ENCODE results near the gene LIPE.

GRCh38 chr19:42355896-42356295, 71.3 kb downstream of the LIPE start:
- TF ChIP-seq EZH2 (IDR thresholded peaks at IDR 0.05; ENCODE audit: borderline replicate concordance, insufficient read depth, low read length, poor library complexity, severe bottlenecking) (no peak), POLR2AphosphoS5 (IDR thresholded peaks at IDR 0.05) (no peak), CTCF (IDR thresholded peaks at IDR 0.05; ENCODE audit: poor library complexity, severe bottlenecking) (no peak), EP300 (conservative IDR thresholded peaks at IDR 0.05; ENCODE audit: poor library complexity, severe bottlenecking) (no peak), SMC3 (conservative IDR thresholded peaks at IDR 0.05; ENCODE audit: poor library complexity) (no peak), TAF1 (IDR thresholded peaks at IDR 0.05; ENCODE audit: low read depth) (no peak)

Data from neural cell (in vitro differentiated cells).